HG03196 (cell line): Measurements from ENCODE around the gene TMEM170A.

ENCODE experiments used
- ATAC-seq: cut with Tn5 transposase; IDR thresholded peaks from one replicate; pipeline ENCODE4 v1.9.1; 2021; ENCODE audit not compliant: unreplicated experiment

The TMEM170A gene

GRCh38 chr16:75482434-75483205 is 18.1 kb upstream of the TMEM170A start:
- no peak for ATAC-seq

- no peak for ATAC-seq
Observed at GRCh38 chr16:75481475-75481874, 17.0 kb upstream of the TMEM170A start.

GRCh38 chr16:75479421-75479990 is 15.0 kb upstream of the TMEM170A start:
- ATAC-seq, result no peak

GRCh38 chr16:75478480-75479345 is 14.2 kb upstream of the TMEM170A start:
- no peak for ATAC-seq

GRCh38 chr16:75477680-75478473 is 13.4 kb upstream of the TMEM170A start:
- no peak for ATAC-seq

- no peak for ATAC-seq
Observed at GRCh38 chr16:75476817-75477216, 12.3 kb upstream of the TMEM170A start.

- no peak for ATAC-seq
Observed at GRCh38 chr16:75475420-75475847, 10.9 kb upstream of the TMEM170A start.

- ATAC-seq, result no peak
Observed at GRCh38 chr16:75472908-75473877, 8.7 kb upstream of the TMEM170A start.

- ATAC-seq, result peak; percentile 68
Observed at GRCh38 chr16:75471723-75472633, 7.5 kb upstream of the TMEM170A start.

GRCh38 chr16:75466760-75467159 is 2.3 kb upstream of the TMEM170A start:
- no peak for ATAC-seq

GRCh38 chr16:75463389-75464121 is 934 bp downstream of the TMEM170A start:
- ATAC-seq, result peak; percentile 14

GRCh38 chr16:75462806-75463205 is 1.7 kb downstream of the TMEM170A start:
- peak; percentile 17 for ATAC-seq

GRCh38 chr16:75461575-75461974 is 2.9 kb downstream of the TMEM170A start:
- ATAC-seq, result no peak

- no peak for ATAC-seq
Observed at GRCh38 chr16:75460446-75460845, 4.0 kb downstream of the TMEM170A start.

- no peak for ATAC-seq
Observed at GRCh38 chr16:75459691-75460090, 4.8 kb downstream of the TMEM170A start.

GRCh38 chr16:75458439-75458838 is 6.0 kb downstream of the TMEM170A start:
- no peak for ATAC-seq

GRCh38 chr16:75458029-75458428 is 6.5 kb downstream of the TMEM170A start:
- no peak for ATAC-seq

GRCh38 chr16:75457485-75458021 is 6.9 kb downstream of the TMEM170A start:
- ATAC-seq, result no peak
